HG02970 (cell line): ENCODE measurements around the gene HSPA6.
"Not testable (repeated sequence)": the region's sequence is repeated elsewhere in the genome, so short reads cannot be mapped to it uniquely, and the experiment has no call there.

Experiments used
- ATAC-seq: cut with Tn5 transposase; IDR thresholded peaks from one replicate; pipeline ENCODE4 v1.9.1; 2021; ENCODE audit warnings: mild to moderate bottlenecking, moderate library complexity, moderate number of reproducible peaks; ENCODE audit not compliant: unreplicated experiment, low FRiP score

HSPA6 gene

GRCh38 chr1:161556990-161557389, 32.6 kb downstream of the HSPA6 start:
- not testable (repeated sequence) for ATAC-seq

- ATAC-seq, result not testable (repeated sequence)
These were observed 33.4 kb downstream of the HSPA6 start for GRCh38 chr1:161557506-161558450.

- not testable (repeated sequence) for ATAC-seq
These were observed 36.8 kb downstream of the HSPA6 start for GRCh38 chr1:161560960-161561715.

GRCh38 chr1:161562441-161562840, 38.1 kb downstream of the HSPA6 start:
- ATAC-seq, result not testable (repeated sequence)

GRCh38 chr1:161563522-161563921, 39.2 kb downstream of the HSPA6 start:
- not testable (repeated sequence) for ATAC-seq

- ATAC-seq, result not testable (repeated sequence)
These were observed 42.2 kb downstream of the HSPA6 start for GRCh38 chr1:161566602-161566960.

- not testable (repeated sequence) for ATAC-seq
These were observed 47.4 kb downstream of the HSPA6 start for GRCh38 chr1:161571703-161572102.
